MM.1S (cell line): Measurements from ENCODE around the gene SLC18B1.

Experiments used
- DNase-seq: peaks from one replicate; pipeline ENCODE4 v3.0.0-alpha.2; 2015
- H2AFZ ChIP-seq: fragments of 300-600 bp; sonication (generic); 2 replicates; pipeline ENCODE4 v1.6.0; 2016; ENCODE audit warnings: antibody characterized with exemption, low read length
- H3F3A ChIP-seq: fragments of 300-600 bp; sonication (generic); 2 replicates; pipeline ENCODE4 v1.6.1; 2016; ENCODE audit warnings: mild to moderate bottlenecking, antibody characterized with exemption, low read length, moderate library complexity, mixed read lengths; ENCODE audit not compliant: insufficient read depth
- H3K27ac ChIP-seq: fragments of 300-600 bp; sonication (generic); 2 replicates; pipeline ENCODE4 v1.5.1; 2016; ENCODE audit warnings: mild to moderate bottlenecking, low read length
- H3K27me3 ChIP-seq: fragments of 300-600 bp; sonication (generic); replicated peaks from 2 replicates; pipeline ENCODE4 v1.6.0; 2016; ENCODE audit warnings: low read length; ENCODE audit not compliant: insufficient read depth
- H3K36me3 ChIP-seq: fragments of 300-600 bp; sonication (generic); replicated peaks from 2 replicates; pipeline ENCODE4 v1.6.1; 2016; ENCODE audit warnings: mild to moderate bottlenecking, low read length, mixed read lengths; ENCODE audit not compliant: insufficient read depth
- H3K4me1 ChIP-seq: fragments of 300-600 bp; sonication (generic); 2 replicates; pipeline ENCODE4 v1.6.1; 2016; ENCODE audit warnings: low read length, mixed read lengths
- H3K4me2 ChIP-seq: fragments of 300-600 bp; sonication (generic); 2 replicates; pipeline ENCODE4 v1.6.0; 2016; ENCODE audit warnings: low read depth, low read length
- H3K4me3 ChIP-seq: fragments of 300-600 bp; sonication (generic); 2 replicates; pipeline ENCODE4 v1.5.1; 2016; ENCODE audit warnings: low read length, mixed read lengths
- H3K79me2 ChIP-seq: fragments of 300-600 bp; sonication (generic); 2 replicates; pipeline ENCODE4 v1.6.1; 2016; ENCODE audit warnings: mixed run types, low read length, mixed read lengths
- H3K9ac ChIP-seq: fragments of 300-600 bp; sonication (generic); 2 replicates; pipeline ENCODE4 v1.6.1; 2016; ENCODE audit warnings: low read length, mixed read lengths
- H3K9me2 ChIP-seq: fragments of 300-600 bp; sonication (generic); replicated peaks from 2 replicates; pipeline ENCODE4 v1.6.1; 2016; ENCODE audit warnings: mild to moderate bottlenecking, low read length, mixed read lengths; ENCODE audit not compliant: insufficient read depth
- H3K9me3 ChIP-seq: fragments of 300-600 bp; sonication (generic); replicated peaks from 2 replicates; pipeline ENCODE4 v1.6.1; 2016; ENCODE audit warnings: mild to moderate bottlenecking, low read length, mixed read lengths; ENCODE audit not compliant: insufficient read depth
- H4K20me1 ChIP-seq: fragments of 300-600 bp; sonication (generic); 2 replicates; pipeline ENCODE4 v1.6.1; 2016; ENCODE audit warnings: mild to moderate bottlenecking, low read length, moderate library complexity, mixed read lengths; ENCODE audit not compliant: insufficient read depth
- CTCF ChIP-seq: fragments of 300-600 bp; sonication (generic); IDR thresholded peaks from 2 replicates; pipeline ENCODE4 v1.5.1; 2016; ENCODE audit warnings: antibody characterized with exemption, low read length, mixed read lengths
- EZH2 ChIP-seq: fragments of 300-600 bp; sonication (generic); optimal IDR thresholded peaks from 2 replicates; pipeline ENCODE3; 2017; ENCODE audit warnings: low read depth, mild to moderate bottlenecking, antibody characterized with exemption, low read length, mixed read lengths
- EZH2phosphoT487 ChIP-seq: fragments of 300-600 bp; sonication (generic); IDR thresholded peaks from 2 replicates; pipeline ENCODE4 v1.6.1; 2018; ENCODE audit warnings: antibody characterized with exemption, low read length

SLC18B1 gene

GRCh38 chr6:132797951-132798868 lies at the start of gene SLC18B1:
TSS of gene SLC18B1 (minus strand) at chr6:132798637. CDS start at chr6:132798456, 181 bp downstream.
- H3K36me3 ChIP-seq, result no peaks in the 10 kb centered on the region
- no peaks in the 10 kb centered on the region for H3K27me3 ChIP-seq
- no peak within 1 kb of the TSS; the same call in 1 of the 2 replicates for H3K4me2 ChIP-seq
- no peaks in the 10 kb centered on the region for H4K20me1 ChIP-seq
- H3K9me3 ChIP-seq, result no peaks in the 10 kb centered on the region
- no peak within 1 kb of the TSS; the same call in 1 of the 2 replicates for H2AFZ ChIP-seq
- H3K9ac ChIP-seq, result peak within 1 kb of the TSS; percentile 59
- peak within 1 kb of the TSS; percentile 33; the same call in 1 of the 2 replicates for H3K27ac ChIP-seq
- peaks cover 7% of the 10 kb centered on the region for H3F3A ChIP-seq
- no peaks in the 10 kb centered on the region for H3K4me1 ChIP-seq
- DNase-seq, result peak; percentile 26
- peak within 1 kb of the TSS; percentile 88 for H3K4me3 ChIP-seq
- H3K79me2 ChIP-seq, result no peaks in the 10 kb centered on the region
- no peaks in the 10 kb centered on the region for H3K9me2 ChIP-seq
- TF ChIP-seq CTCF (no peak), EZH2 (no peak), EZH2phosphoT487 (no peak)

GRCh38 chr6:132843316-132844035 lies 45.0 kb upstream of the SLC18B1 start:
- Histone ChIP-seq H3K4me2 (no peak overlapping the region), H3K36me3 (no peaks in the 10 kb centered on the region), H3K9ac (no peak overlapping the region), H4K20me1 (no peaks in the 10 kb centered on the region), H3K79me2 (no peaks in the 10 kb centered on the region), H3K27me3 (no peaks in the 10 kb centered on the region), H3K4me1 (no peaks in the 10 kb centered on the region), H3K4me3 (no peak overlapping the region), H2AFZ (no peak overlapping the region), H3F3A (no peaks in the 10 kb centered on the region), H3K9me2 (no peaks in the 10 kb centered on the region), H3K9me3 (no peaks in the 10 kb centered on the region), H3K27ac (no peak overlapping the region)
- no peak for DNase-seq
- TF ChIP-seq EZH2, result no peak
- no peak for TF ChIP-seq CTCF
- TF ChIP-seq EZH2phosphoT487, result no peak

- Histone ChIP-seq H3K79me2 (no peaks in the 10 kb centered on the region), H3K4me2 (no peak overlapping the region)
These were observed 43.5 kb upstream of the SLC18B1 start for GRCh38 chr6:132841966-132842365.

More at GRCh38 chr6:132841966-132842365, 43.5 kb upstream of the SLC18B1 start:
- Histone ChIP-seq H3K27ac (no peak overlapping the region), H3K9me2 (no peaks in the 10 kb centered on the region), H3K27me3 (no peaks in the 10 kb centered on the region), H2AFZ (no peak overlapping the region), H3K4me3 (no peak overlapping the region), H3F3A (no peaks in the 10 kb centered on the region), H3K4me1 (no peaks in the 10 kb centered on the region), H3K9me3 (no peaks in the 10 kb centered on the region), H3K9ac (no peak overlapping the region), H4K20me1 (no peaks in the 10 kb centered on the region), H3K36me3 (no peaks in the 10 kb centered on the region)
- no peak for TF ChIP-seq EZH2
- no peak for TF ChIP-seq CTCF
- no peak for TF ChIP-seq EZH2phosphoT487
- DNase-seq, result no peak
